GM23338 (cell line): ENCODE data around the gene ST8SIA4. TPM values are rescaled to one million over a fixed set of nuclear protein-coding genes. Genes with fewer than 3 reads are reported as not detected.
A peak's percentile ranks its signal among the peaks of the same experiment; 100 is the strongest.

Experiments used
- ATAC-seq: fragments of 200-7000 bp; cut with Tn5 transposase; 3 replicates; pipeline ENCODE4 v1.9.1; 2020
- DNase-seq: peaks from one replicate; pipeline ENCODE4 v3.0.0-alpha.2; 2015; ENCODE audit warnings: low spot score
- H2AFZ ChIP-seq: fragments of 200-600 bp; sonication (generic); 2 replicates; pipeline ENCODE4 v1.8.0; 2016; ENCODE audit warnings: antibody characterized with exemption, mild to moderate bottlenecking, moderate library complexity
- H3F3A ChIP-seq: fragments of 200-600 bp; sonication (generic); replicated peaks from 2 replicates; pipeline ENCODE4 v1.8.0; 2017; ENCODE audit warnings: antibody characterized with exemption, mixed run types, low read depth
- H3K27ac ChIP-seq: fragments of 200-600 bp; sonication (generic); 2 replicates; pipeline ENCODE4 v1.6.1; 2016; ENCODE audit warnings: low read depth
- H3K27me3 ChIP-seq: fragments of 200-600 bp; sonication (generic); 2 replicates; pipeline ENCODE4 v1.8.0; 2016; ENCODE audit warnings: mild to moderate bottlenecking, mixed run types, moderate library complexity; ENCODE audit not compliant: insufficient read depth
- H3K36me3 ChIP-seq: fragments of 200-600 bp; sonication (generic); 2 replicates; pipeline ENCODE4 v1.8.0; 2016; ENCODE audit warnings: mild to moderate bottlenecking; ENCODE audit not compliant: insufficient read depth
- H3K4me1 ChIP-seq: fragments of 200-600 bp; sonication (generic); 2 replicates; pipeline ENCODE4 v1.8.0; 2016; ENCODE audit warnings: mild to moderate bottlenecking, moderate library complexity; ENCODE audit not compliant: insufficient read depth
- H3K4me2 ChIP-seq: fragments of 200-600 bp; sonication (generic); 2 replicates; pipeline ENCODE4 v1.7.1; 2017; ENCODE audit warnings: mixed run types
- H3K4me3 ChIP-seq: fragments of 200-600 bp; sonication (generic); 2 replicates; pipeline ENCODE4 v1.6.1; 2016; ENCODE audit warnings: mixed run types
- H3K79me2 ChIP-seq: fragments of 200-600 bp; sonication (generic); replicated peaks from 2 replicates; pipeline ENCODE4 v1.8.0; 2017; ENCODE audit warnings: mild to moderate bottlenecking; ENCODE audit not compliant: insufficient read depth
- H3K9me2 ChIP-seq: fragments of 200-600 bp; sonication (generic); 2 replicates; pipeline ENCODE4 v1.8.0; 2017; ENCODE audit not compliant: insufficient read depth
- H4K20me1 ChIP-seq: fragments of 200-600 bp; sonication (generic); replicated peaks from 2 replicates; pipeline ENCODE4 v1.8.0; 2017; ENCODE audit warnings: mild to moderate bottlenecking; ENCODE audit not compliant: insufficient read depth
- H3K27ac Mint-ChIP-seq: 2 replicates; pipeline ENCODE4 v1.8.0; 2020; ENCODE audit warnings: inconsistent platforms, mild to moderate bottlenecking, moderate library complexity, mixed read lengths
- H3K27me3 Mint-ChIP-seq: 3 replicates; pipeline ENCODE4 v1.8.0; 2022; ENCODE audit warnings: low read depth, mild to moderate bottlenecking, moderate library complexity, mixed read lengths, inconsistent platforms; ENCODE audit not compliant: insufficient read depth, poor library complexity
- H3K36me3 Mint-ChIP-seq: 3 replicates; pipeline ENCODE4 v1.8.0; 2021; ENCODE audit warnings: low read depth, mild to moderate bottlenecking, inconsistent platforms, moderate library complexity, mixed read lengths
- H3K4me1 Mint-ChIP-seq: 3 replicates; pipeline ENCODE4 v1.8.0; 2020; ENCODE audit warnings: mild to moderate bottlenecking, inconsistent platforms, mixed read lengths
- H3K4me3 Mint-ChIP-seq: 3 replicates; pipeline ENCODE4 v1.8.0; 2021; ENCODE audit warnings: moderate library complexity, mild to moderate bottlenecking, inconsistent platforms, mixed read lengths
- H3K9me3 Mint-ChIP-seq: 3 replicates; pipeline ENCODE4 v1.8.0; 2020; ENCODE audit warnings: moderate library complexity, mild to moderate bottlenecking, inconsistent platforms, mixed read lengths
- CREB1 ChIP-seq: fragments of 250-450 bp; sonication (Bioruptor Pico); IDR thresholded peaks from 2 replicates; pipeline ENCODE4 v1.5.0; 2020; ENCODE audit warnings: low read depth, mild to moderate bottlenecking, moderate library complexity
- CTCF ChIP-seq, 2 experiments: fragments of 200-600 bp in 1 of 2; sonication (generic) in 1 of 2; conservative IDR thresholded peaks; 2 replicates each; pipeline versions ENCODE4 v1.5.1 to v1.6.1; 2016 to 2017; ENCODE audit warnings: antibody characterized with exemption in 2 of 2, low read depth in 2 of 2, mild to moderate bottlenecking in 2 of 2, moderate library complexity in 1 of 2
- ETS1 ChIP-seq: IDR thresholded peaks from 2 replicates; pipeline ENCODE4 v1.6.1; 2016; ENCODE audit warnings: antibody characterized with exemption
- EZH2 ChIP-seq: fragments of 200-600 bp; sonication (generic); IDR thresholded peaks from one replicate; pipeline ENCODE4 v1.8.0; 2017; ENCODE audit warnings: antibody characterized with exemption, mild to moderate bottlenecking, low read depth; ENCODE audit not compliant: unreplicated experiment
- EZH2phosphoT487 ChIP-seq: fragments of 200-600 bp; sonication (generic); IDR thresholded peaks from one replicate; pipeline ENCODE4 v1.8.1; 2018; ENCODE audit warnings: antibody characterized with exemption; ENCODE audit not compliant: unreplicated experiment
- JUNB ChIP-seq: IDR thresholded peaks from one replicate; pipeline ENCODE4 v1.6.1; 2016; ENCODE audit warnings: antibody characterized with exemption; ENCODE audit not compliant: unreplicated experiment
- NANOG ChIP-seq: IDR thresholded peaks from 2 replicates; pipeline ENCODE4 v1.6.1; 2016; ENCODE audit warnings: antibody characterized with exemption, borderline replicate concordance
- POLR2AphosphoS5 ChIP-seq: IDR thresholded peaks from 2 replicates; pipeline ENCODE4 v1.6.1; 2016; ENCODE audit warnings: antibody characterized with exemption, low read depth
- STAT1 ChIP-seq: IDR thresholded peaks from one replicate; pipeline ENCODE4 v1.6.1; 2016; ENCODE audit warnings: antibody characterized with exemption; ENCODE audit not compliant: unreplicated experiment
- ZNF114 ChIP-seq: fragments of 250-450 bp; sonication (Bioruptor Pico); IDR thresholded peaks from 2 replicates; pipeline ENCODE4 v1.5.0; 2020; ENCODE audit warnings: mild to moderate bottlenecking, moderate library complexity
- ZNF331 ChIP-seq: fragments of 250-450 bp; sonication (Bioruptor Pico); IDR thresholded peaks from 2 replicates; pipeline ENCODE4 v1.5.0; 2020; ENCODE audit warnings: low read depth, mild to moderate bottlenecking, moderate library complexity
- ZNF462 ChIP-seq: fragments of 250-450 bp; sonication (Bioruptor Pico); IDR thresholded peaks from 2 replicates; pipeline ENCODE4 v1.5.0; 2020; ENCODE audit warnings: mild to moderate bottlenecking, moderate library complexity
- polyA plus RNA-seq: library from polyadenylated mRNA; unstranded; fragments of >200 nt; fragmentation: Nextera tagmentation; extraction: Ambion mirVana; gene quantifications from 2 replicates; pipeline ENCODE4 v1.2.1, GENCODE V29; 2016
- total RNA-seq: library from RNA; depleted of rRNA; stranded (reverse); fragments of >200 nt; shearing (Covaris generic); gene quantifications from 2 replicates; pipeline ENCODE4 v1.2.3, GENCODE V29; 2014
- TF ChIP-seq, protein P1 (sequence below): IDR thresholded peaks from one replicate; pipeline ENCODE4 v1.6.1; 2018; ENCODE audit warnings: antibody characterized with exemption; ENCODE audit not compliant: unreplicated experiment

ST8SIA4 gene
- total and polyA plus RNA-seq, 2 experiments from 2014 or later: 0.11 to 0.28 TPM

GRCh38 chr5:100777680-100778300 lies 125.3 kb downstream of the ST8SIA4 start:
- Histone ChIP-seq H3K27ac (no peak overlapping the region), H3K79me2 (no peaks in the 10 kb centered on the region), H3K4me1 (peaks cover 10% of the 10 kb centered on the region; the same call in 1 of the 2 replicates), H3K27me3 (no peaks in the 10 kb centered on the region), H3F3A (no peaks in the 10 kb centered on the region), H3K9me2 (no peaks in the 10 kb centered on the region), H3K36me3 (no peaks in the 10 kb centered on the region), H3K4me2 (no peak overlapping the region), H4K20me1 (no peaks in the 10 kb centered on the region), H3K4me3 (no peak overlapping the region), H2AFZ (no peak overlapping the region)
- ATAC-seq: no peak
- Mint-ChIP-seq H3K9me3 (0 out of 3 replicates have a peak, but pooled peaks cover 4% of the 10 kb centered on the region), H3K4me1 (peaks cover 21% of the 10 kb centered on the region), H3K36me3 (peaks cover 4% of the 10 kb centered on the region; the same call in 1 of the 3 replicates), H3K4me3 (no peak overlapping the region), H3K27ac (peak overlapping the region; percentile 46), H3K27me3 (no peaks in the 10 kb centered on the region)
- TF ChIP-seq EZH2 (no peak), CREB1 (CRISPR knock-in tag) (no peak), ETS1 (no peak), POLR2AphosphoS5 (no peak), ZNF114 (CRISPR knock-in tag) (no peak), STAT1 (no peak), ZNF331 (CRISPR knock-in tag) (no peak), CTCF (conservative IDR thresholded peaks at IDR 0.05; ENCODE audit: low read depth in 2 of 2) (no peak), JUNB (no peak), NANOG (no peak), EZH2phosphoT487 (no peak), ZNF462 (no peak)
- TF ChIP-seq, protein P1, sequence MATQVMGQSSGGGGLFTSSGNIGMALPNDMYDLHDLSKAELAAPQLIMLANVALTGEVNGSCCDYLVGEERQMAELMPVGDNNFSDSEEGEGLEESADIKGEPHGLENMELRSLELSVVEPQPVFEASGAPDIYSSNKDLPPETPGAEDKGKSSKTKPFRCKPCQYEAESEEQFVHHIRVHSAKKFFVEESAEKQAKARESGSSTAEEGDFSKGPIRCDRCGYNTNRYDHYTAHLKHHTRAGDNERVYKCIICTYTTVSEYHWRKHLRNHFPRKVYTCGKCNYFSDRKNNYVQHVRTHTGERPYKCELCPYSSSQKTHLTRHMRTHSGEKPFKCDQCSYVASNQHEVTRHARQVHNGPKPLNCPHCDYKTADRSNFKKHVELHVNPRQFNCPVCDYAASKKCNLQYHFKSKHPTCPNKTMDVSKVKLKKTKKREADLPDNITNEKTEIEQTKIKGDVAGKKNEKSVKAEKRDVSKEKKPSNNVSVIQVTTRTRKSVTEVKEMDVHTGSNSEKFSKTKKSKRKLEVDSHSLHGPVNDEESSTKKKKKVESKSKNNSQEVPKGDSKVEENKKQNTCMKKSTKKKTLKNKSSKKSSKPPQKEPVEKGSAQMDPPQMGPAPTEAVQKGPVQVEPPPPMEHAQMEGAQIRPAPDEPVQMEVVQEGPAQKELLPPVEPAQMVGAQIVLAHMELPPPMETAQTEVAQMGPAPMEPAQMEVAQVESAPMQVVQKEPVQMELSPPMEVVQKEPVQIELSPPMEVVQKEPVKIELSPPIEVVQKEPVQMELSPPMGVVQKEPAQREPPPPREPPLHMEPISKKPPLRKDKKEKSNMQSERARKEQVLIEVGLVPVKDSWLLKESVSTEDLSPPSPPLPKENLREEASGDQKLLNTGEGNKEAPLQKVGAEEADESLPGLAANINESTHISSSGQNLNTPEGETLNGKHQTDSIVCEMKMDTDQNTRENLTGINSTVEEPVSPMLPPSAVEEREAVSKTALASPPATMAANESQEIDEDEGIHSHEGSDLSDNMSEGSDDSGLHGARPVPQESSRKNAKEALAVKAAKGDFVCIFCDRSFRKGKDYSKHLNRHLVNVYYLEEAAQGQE: no peak
- no peak for DNase-seq
